Stomach (tissue), 4 donors: ENCODE results near the gene HS6ST3.

ENCODE experiments used
- CTCF ChIP-seq, 7 experiments: fragments of 450-650 bp in 4 of 7; fragments of 200-600 bp in 3 of 7; sonication (generic) in 3 of 7; IDR thresholded peaks; one replicate each; pipeline ENCODE4 v1.5.1; 2016 to 2019; ENCODE audit warnings: antibody characterized with exemption in 7 of 7, control low read depth in 2 of 7, mild to moderate bottlenecking in 1 of 7
- POLR2A ChIP-seq, 4 donors: fragments of 450-650 bp; IDR thresholded peaks; one replicate each; pipeline ENCODE4 v1.6.1; 2016; ENCODE audit warnings: antibody characterized with exemption in 4 of 4, control low read depth in 2 of 4, mild to moderate bottlenecking in 1 of 4, moderate library complexity in 1 of 4

- TF ChIP-seq CTCF (IDR thresholded peaks at IDR 0.05) (no peak), POLR2A (IDR thresholded peaks at IDR 0.05) (no peak)
Measured at GRCh38 chr13:96248103-96248502, 158.2 kb downstream of the HS6ST3 start.
